K562 treated with DMSO at 1 percent for 24 hours (cell line): ENCODE measurements around the gene WEE1. TPM values are rescaled to one million over a fixed set of nuclear protein-coding genes. Genes with fewer than 3 reads are reported as not detected.

Experiments
- total RNA-seq: library from RNA; unstranded; fragments of 300-600 nt; gene quantifications from 2 replicates; pipeline ENCODE4 v1.2.3, GENCODE V29; 2022; ENCODE audit warnings: low read depth; ENCODE audit not compliant: insufficient read depth

The WEE1 gene
- total RNA-seq = 43.8 and 45.6 TPM in 2 replicates

GRCh38 chr11:9573052-9573774 is at the start of gene WEE1:
TSS of gene WEE1 (plus strand) at chr11:9573670. CDS start at chr11:9573934, 264 bp downstream.

Other genes with a start within 250 kb of the WEE1 start
- 58.8 and 65.4 TPM in 2 replicates for gene IPO7, start 189.0 kb upstream of the WEE1 start, total RNA-seq
- gene ZNF143, start 112.7 kb upstream of the WEE1 start, total RNA-seq = 8.6 and 13.0 TPM in 2 replicates
- 5.3 and 6.8 TPM in 2 replicates for gene SWAP70, start 90.4 kb downstream of the WEE1 start, total RNA-seq